Adrenal gland (tissue), 5 donors: ENCODE measurements around the gene NCDN.

Experiments
- CTCF ChIP-seq, 6 experiments: fragments of 450-650 bp in 4 of 6; fragments of 200-600 bp in 2 of 6; sonication (generic) in 1 of 6; IDR thresholded peaks; 1 replicate in 5 of 6; 2 replicates in 1 of 6; pipeline versions ENCODE4 v1.5.1 to v1.8.0; 2016 to 2021; ENCODE audit warnings: antibody characterized with exemption in 6 of 6, mild to moderate bottlenecking in 2 of 6, moderate library complexity in 1 of 6
- POLR2A ChIP-seq, 2 donors: fragments of 450-650 bp; IDR thresholded peaks; one replicate each; pipeline ENCODE4 v1.6.1; 2017; ENCODE audit warnings: antibody characterized with exemption in 2 of 2, mild to moderate bottlenecking in 2 of 2, moderate library complexity in 1 of 2
- donor health status: DM: no; HTN: no; CAD: no.

GRCh38 chr1:35555212-35555584 is 2.4 kb upstream of the NCDN start:
- TF ChIP-seq CTCF (IDR thresholded peaks at IDR 0.05) (no peak), POLR2A (IDR thresholded peaks at IDR 0.05) (no peak)
